ENCODE data around the gene TM4SF18.

Gene TM4SF18

GRCh38 chr3:149296972-149297371 is 36.5 kb downstream of the TM4SF18 start:
- no peaks in the 10 kb centered on the region for H3K36me3 ChIP-seq (ENCODE audit: insufficient read depth, insufficient read length, low read length)
- no peak for DNase-seq (ENCODE audit: low read depth, low spot score)
- no peaks in the 10 kb centered on the region for H3K27me3 ChIP-seq (ENCODE audit: insufficient read depth, insufficient read length)
- no peak overlapping the region for H3K4me3 ChIP-seq (ENCODE audit: insufficient read length, low read depth)
- TF ChIP-seq ZNF274 (IDR thresholded peaks at IDR 0.05; ENCODE audit: low read depth, low read length) (no peak), YY1 (IDR thresholded peaks at IDR 0.05; ENCODE audit: insufficient read depth, insufficient read length) (no peak), SUZ12 (IDR thresholded peaks at IDR 0.05; ENCODE audit: extremely low read depth, insufficient read depth, insufficient read length) (no peak)
- no peaks in the 10 kb centered on the region for H3K4me1 ChIP-seq (ENCODE audit: insufficient read depth, insufficient read length)
- H3K9me3 ChIP-seq (ENCODE audit: insufficient read depth, low read length): peaks cover 5% of the 10 kb centered on the region; the same call in 1 of the 2 replicates
- H3K9ac ChIP-seq (ENCODE audit: insufficient read length, low read depth): no peak overlapping the region

DNA sequence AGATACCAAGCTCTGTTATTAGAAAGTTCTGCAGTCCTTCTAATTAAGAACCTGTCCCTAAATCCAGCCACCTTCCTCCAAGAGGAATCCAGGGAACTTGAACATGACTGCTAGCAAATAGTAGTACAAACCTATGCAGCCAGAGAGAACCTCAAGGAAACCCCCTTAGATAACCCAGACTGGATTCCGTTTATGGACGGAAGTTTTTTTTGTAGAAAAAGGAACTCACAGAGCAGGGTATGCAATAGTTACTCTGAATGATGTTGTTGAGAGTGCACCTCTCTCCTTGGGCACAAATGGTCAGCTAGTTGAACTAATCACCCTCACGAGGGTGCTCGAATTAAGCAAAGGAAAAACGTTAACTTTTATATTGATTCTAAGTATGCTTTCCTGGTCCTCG is 40.8 kb downstream of the TM4SF18 start:
- H3K9me3 ChIP-seq (ENCODE audit: insufficient read depth, low read length): peaks cover 16% of the 10 kb centered on the region; the same call in 1 of the 2 replicates
- H3K4me3 ChIP-seq (ENCODE audit: insufficient read length, low read depth): no peak overlapping the region
- no peak overlapping the region for H3K9ac ChIP-seq (ENCODE audit: insufficient read length, low read depth)
- DNase-seq (ENCODE audit: low read depth, low spot score): no peak
- H3K27me3 ChIP-seq (ENCODE audit: insufficient read depth, insufficient read length): no peaks in the 10 kb centered on the region
- H3K36me3 ChIP-seq (ENCODE audit: insufficient read depth, insufficient read length, low read length): no peaks in the 10 kb centered on the region
- TF ChIP-seq YY1 (IDR thresholded peaks at IDR 0.05; ENCODE audit: insufficient read depth, insufficient read length): no peak
- no peak for TF ChIP-seq SUZ12 (IDR thresholded peaks at IDR 0.05; ENCODE audit: extremely low read depth, insufficient read depth, insufficient read length)
- no peak for TF ChIP-seq ZNF274 (IDR thresholded peaks at IDR 0.05; ENCODE audit: low read depth, low read length)
- no peaks in the 10 kb centered on the region for H3K4me1 ChIP-seq (ENCODE audit: insufficient read depth, insufficient read length)

GRCh38 chr3:149291178-149291577 is 42.3 kb downstream of the TM4SF18 start:
- Histone ChIP-seq H3K27me3 (ENCODE audit: insufficient read depth, insufficient read length) (no peaks in the 10 kb centered on the region), H3K4me1 (ENCODE audit: insufficient read depth, insufficient read length) (no peaks in the 10 kb centered on the region), H3K4me3 (ENCODE audit: insufficient read length, low read depth) (no peak overlapping the region), H3K9me3 (ENCODE audit: insufficient read depth, low read length) (peaks cover 16% of the 10 kb centered on the region; the same call in 1 of the 2 replicates), H3K36me3 (ENCODE audit: insufficient read depth, insufficient read length, low read length) (no peaks in the 10 kb centered on the region), H3K9ac (ENCODE audit: insufficient read length, low read depth) (no peak overlapping the region)
- peak; percentile 11 for DNase-seq (ENCODE audit: low read depth, low spot score)
- TF ChIP-seq ZNF274 (IDR thresholded peaks at IDR 0.05; ENCODE audit: low read depth, low read length) (no peak), SUZ12 (IDR thresholded peaks at IDR 0.05; ENCODE audit: extremely low read depth, insufficient read depth, insufficient read length) (no peak), YY1 (IDR thresholded peaks at IDR 0.05; ENCODE audit: insufficient read depth, insufficient read length) (no peak)

GRCh38 chr3:149288655-149289054 is 44.8 kb downstream of the TM4SF18 start:
- no peaks in the 10 kb centered on the region for H3K27me3 ChIP-seq (ENCODE audit: insufficient read depth, insufficient read length)
- H3K9ac ChIP-seq (ENCODE audit: insufficient read length, low read depth): no peak overlapping the region
- no peak overlapping the region for H3K4me3 ChIP-seq (ENCODE audit: insufficient read length, low read depth)
- DNase-seq (ENCODE audit: low read depth, low spot score): no peak
- H3K36me3 ChIP-seq (ENCODE audit: insufficient read depth, insufficient read length, low read length): no peaks in the 10 kb centered on the region
- no peak for TF ChIP-seq ZNF274 (IDR thresholded peaks at IDR 0.05; ENCODE audit: low read depth, low read length)
- TF ChIP-seq SUZ12 (IDR thresholded peaks at IDR 0.05; ENCODE audit: extremely low read depth, insufficient read depth, insufficient read length): no peak
- TF ChIP-seq YY1 (IDR thresholded peaks at IDR 0.05; ENCODE audit: insufficient read depth, insufficient read length): no peak
- peaks cover 11% of the 10 kb centered on the region; the same call in 1 of the 2 replicates for H3K9me3 ChIP-seq (ENCODE audit: insufficient read depth, low read length)
- no peaks in the 10 kb centered on the region for H3K4me1 ChIP-seq (ENCODE audit: insufficient read depth, insufficient read length)

- Histone ChIP-seq H3K36me3 (ENCODE audit: insufficient read depth, insufficient read length, low read length) (no peaks in the 10 kb centered on the region), H3K9ac (ENCODE audit: insufficient read length, low read depth) (no peak overlapping the region), H3K4me3 (ENCODE audit: insufficient read length, low read depth) (no peak overlapping the region), H3K9me3 (ENCODE audit: insufficient read depth, low read length) (no peaks in the 10 kb centered on the region), H3K27me3 (ENCODE audit: insufficient read depth, insufficient read length) (no peaks in the 10 kb centered on the region), H3K4me1 (ENCODE audit: insufficient read depth, insufficient read length) (no peaks in the 10 kb centered on the region)
- no peak for TF ChIP-seq ZNF274 (IDR thresholded peaks at IDR 0.05; ENCODE audit: low read depth, low read length)
- TF ChIP-seq YY1 (IDR thresholded peaks at IDR 0.05; ENCODE audit: insufficient read depth, insufficient read length): no peak
- no peak for TF ChIP-seq SUZ12 (IDR thresholded peaks at IDR 0.05; ENCODE audit: extremely low read depth, insufficient read depth, insufficient read length)
- DNase-seq (ENCODE audit: low read depth, low spot score): no peak
Measured at GRCh38 chr3:149284034-149284433, 49.4 kb downstream of the TM4SF18 start.

GRCh38 chr3:149283401-149283800 is 50.0 kb downstream of the TM4SF18 start:
- no peak overlapping the region for H3K4me3 ChIP-seq (ENCODE audit: insufficient read length, low read depth)
- no peaks in the 10 kb centered on the region for H3K36me3 ChIP-seq (ENCODE audit: insufficient read depth, insufficient read length, low read length)
- H3K4me1 ChIP-seq (ENCODE audit: insufficient read depth, insufficient read length): no peaks in the 10 kb centered on the region
- no peaks in the 10 kb centered on the region for H3K9me3 ChIP-seq (ENCODE audit: insufficient read depth, low read length)
- no peak for TF ChIP-seq ZNF274 (IDR thresholded peaks at IDR 0.05; ENCODE audit: low read depth, low read length)
- TF ChIP-seq SUZ12 (IDR thresholded peaks at IDR 0.05; ENCODE audit: extremely low read depth, insufficient read depth, insufficient read length): no peak
- no peak for TF ChIP-seq YY1 (IDR thresholded peaks at IDR 0.05; ENCODE audit: insufficient read depth, insufficient read length)
- H3K9ac ChIP-seq (ENCODE audit: insufficient read length, low read depth): no peak overlapping the region
- no peaks in the 10 kb centered on the region for H3K27me3 ChIP-seq (ENCODE audit: insufficient read depth, insufficient read length)
- DNase-seq (ENCODE audit: low read depth, low spot score): no peak

- no peak for DNase-seq (ENCODE audit: low read depth, low spot score)
- TF ChIP-seq ZNF274 (IDR thresholded peaks at IDR 0.05; ENCODE audit: low read depth, low read length) (no peak), YY1 (IDR thresholded peaks at IDR 0.05; ENCODE audit: insufficient read depth, insufficient read length) (no peak), SUZ12 (IDR thresholded peaks at IDR 0.05; ENCODE audit: extremely low read depth, insufficient read depth, insufficient read length) (no peak)
- H3K9ac ChIP-seq (ENCODE audit: insufficient read length, low read depth): no peak overlapping the region
- no peaks in the 10 kb centered on the region for H3K9me3 ChIP-seq (ENCODE audit: insufficient read depth, low read length)
- H3K4me1 ChIP-seq (ENCODE audit: insufficient read depth, insufficient read length): no peaks in the 10 kb centered on the region
- H3K36me3 ChIP-seq (ENCODE audit: insufficient read depth, insufficient read length, low read length): no peaks in the 10 kb centered on the region
- no peak overlapping the region for H3K4me3 ChIP-seq (ENCODE audit: insufficient read length, low read depth)
- H3K27me3 ChIP-seq (ENCODE audit: insufficient read depth, insufficient read length): no peaks in the 10 kb centered on the region
Measured at GRCh38 chr3:149282836-149283235, 50.6 kb downstream of the TM4SF18 start.

All from NT2/D1 (cell line).